Natural killer cell treated with Interleukin-12 subunit alpha and Interleukin-12 subunit beta and Interleukin-15 and Interleukin-18, amount 100 ng/mL, for 72 hours (primary cell): ENCODE results near the gene HBB. TPM values are rescaled to one million over a fixed set of nuclear protein-coding genes. Genes with fewer than 3 reads are reported as not detected.
"Not testable (repeated sequence)": the region's sequence is repeated elsewhere in the genome, so short reads cannot be mapped to it uniquely, and the experiment has no call there.

Experiments
- ATAC-seq, 2 donors: fragments of 150-1000 bp; cut with Tn5 transposase in 1 of 2; sonication (Bioruptor Pico), chemical (Tn5 transposase) in 1 of 2; 2 replicates each; pipeline ENCODE4 v1.10.0; 2021
- DNase-seq: peaks from one replicate; pipeline ENCODE4 v3.0.0; 2022; ENCODE audit warnings: low spot score
- H3K27ac Mint-ChIP-seq, 2 donors: 1 replicate in 1 of 2; 2 replicates in 1 of 2; pipeline ENCODE4 v1.8.0; 2022; ENCODE audit warnings: mixed read lengths in 2 of 2, mild to moderate bottlenecking in 1 of 2, moderate library complexity in 1 of 2
- H3K27me3 Mint-ChIP-seq, 2 donors: 1 replicate in 1 of 2; 2 replicates in 1 of 2; pipeline ENCODE4 v1.8.0; 2022; ENCODE audit warnings: mixed read lengths in 2 of 2
- H3K36me3 Mint-ChIP-seq: one replicate; pipeline ENCODE4 v1.8.0; 2022; ENCODE audit warnings: mixed read lengths
- H3K4me1 Mint-ChIP-seq, 2 donors: 1 replicate in 1 of 2; 2 replicates in 1 of 2; pipeline ENCODE4 v1.8.0; 2022; ENCODE audit warnings: low read depth in 2 of 2, mixed read lengths in 2 of 2, mild to moderate bottlenecking in 1 of 2
- H3K4me3 Mint-ChIP-seq: one replicate; pipeline ENCODE4 v1.8.0; 2022; ENCODE audit warnings: mixed read lengths
- H3K9me3 Mint-ChIP-seq: 2 replicates; pipeline ENCODE4 v1.8.0; 2022; ENCODE audit warnings: mixed read lengths
- total RNA-seq, 2 donors: library from RNA; stranded (reverse); gene quantifications; one replicate each; pipeline ENCODE4 v1.2.3, GENCODE V29; 2022

The HBB gene
- total RNA-seq, 2 donors from 2014 or later, result not detected

- no peak for ATAC-seq
- Mint-ChIP-seq H3K27me3 (no peaks in the 10 kb centered on the region), H3K36me3 (no peaks in the 10 kb centered on the region), H3K27ac (no peak overlapping the region), H3K4me3 (no peak overlapping the region), H3K4me1 (no peaks in the 10 kb centered on the region), H3K9me3 (no peaks in the 10 kb centered on the region)
- no peak for DNase-seq
Observed at GRCh38 chr11:5252919-5253265, 26.0 kb upstream of the HBB start.

GRCh38 chr11:5252192-5252918, 25.5 kb upstream of the HBB start:
- no peaks in the 10 kb centered on the region for H3K9me3 Mint-ChIP-seq

GRCh38 chr11:5251746-5252145, 24.9 kb upstream of the HBB start:
- Mint-ChIP-seq H3K27me3 (peaks cover 0 to 7% of the 10 kb centered on the region in 2 donors), H3K4me3 (no peak overlapping the region), H3K4me1 (no peaks in the 10 kb centered on the region), H3K27ac (no peak overlapping the region), H3K9me3 (no peaks in the 10 kb centered on the region), H3K36me3 (no peaks in the 10 kb centered on the region)
- ATAC-seq (no peak), DNase-seq (no peak)

More at GRCh38 chr11:5252192-5252918, 25.5 kb upstream of the HBB start:
- DNase-seq (no peak), ATAC-seq (no peak)
- Mint-ChIP-seq H3K27me3 (peaks cover 0 to 5% of the 10 kb centered on the region in 2 donors), H3K27ac (no peak overlapping the region), H3K36me3 (no peaks in the 10 kb centered on the region), H3K4me1 (no peaks in the 10 kb centered on the region), H3K4me3 (no peak overlapping the region)

GRCh38 chr11:5250543-5251204, 23.8 kb upstream of the HBB start:
- no peak for ATAC-seq
- no peaks in the 10 kb centered on the region for H3K36me3 Mint-ChIP-seq
- H3K4me1 Mint-ChIP-seq, result no peaks in the 10 kb centered on the region
- H3K4me3 Mint-ChIP-seq, result no peak overlapping the region
- H3K27me3 Mint-ChIP-seq, result peaks cover 0 to 7% of the 10 kb centered on the region in 2 donors
- DNase-seq, result no peak
- no peak overlapping the region for H3K27ac Mint-ChIP-seq
- no peaks in the 10 kb centered on the region for H3K9me3 Mint-ChIP-seq

GRCh38 chr11:5249807-5250396, 23.0 kb upstream of the HBB start, which contains the start of gene HBG1:
HBG1 (minus strand) TSS chr11:5249857; CDS start chr11:5249804, 53 bp downstream.
- not testable (repeated sequence) for H3K4me1 Mint-ChIP-seq, H3K9me3 Mint-ChIP-seq, H3K27ac Mint-ChIP-seq, H3K36me3 Mint-ChIP-seq, ATAC-seq, DNase-seq, H3K27me3 Mint-ChIP-seq, H3K4me3 Mint-ChIP-seq

- not testable (repeated sequence) for DNase-seq, H3K4me3 Mint-ChIP-seq, H3K9me3 Mint-ChIP-seq
Observed at GRCh38 chr11:5248498-5248897, 21.6 kb upstream of the HBB start.

GRCh38 chr11:5247472-5248192, 20.8 kb upstream of the HBB start:
- no peaks in the 10 kb centered on the region for H3K9me3 Mint-ChIP-seq
- no peak overlapping the region for H3K4me3 Mint-ChIP-seq
- ATAC-seq, result no peak
- H3K27me3 Mint-ChIP-seq, result peaks cover 0 to 7% of the 10 kb centered on the region in 2 donors
- no peaks in the 10 kb centered on the region for H3K4me1 Mint-ChIP-seq
- no peak for DNase-seq
- H3K36me3 Mint-ChIP-seq, result no peaks in the 10 kb centered on the region
- no peak overlapping the region for H3K27ac Mint-ChIP-seq

More at GRCh38 chr11:5248498-5248897, 21.6 kb upstream of the HBB start:
- not testable (repeated sequence) for H3K27me3 Mint-ChIP-seq, H3K4me1 Mint-ChIP-seq, H3K27ac Mint-ChIP-seq, H3K36me3 Mint-ChIP-seq, ATAC-seq

- Mint-ChIP-seq H3K27ac (no peak overlapping the region), H3K27me3 (peaks cover 0 to 12% of the 10 kb centered on the region in 2 donors), H3K4me3 (no peak overlapping the region), H3K4me1 (no peaks in the 10 kb centered on the region), H3K9me3 (no peaks in the 10 kb centered on the region), H3K36me3 (no peaks in the 10 kb centered on the region)
- DNase-seq, result no peak
- ATAC-seq, result no peak
Observed at GRCh38 chr11:5246772-5247471, 20.1 kb upstream of the HBB start.

GRCh38 chr11:5245155-5245554, 18.3 kb upstream of the HBB start:
- Mint-ChIP-seq H3K4me3 (no peak overlapping the region), H3K36me3 (no peaks in the 10 kb centered on the region), H3K27me3 (peaks cover 0 to 18% of the 10 kb centered on the region in 2 donors), H3K9me3 (no peaks in the 10 kb centered on the region), H3K27ac (no peak overlapping the region), H3K4me1 (no peaks in the 10 kb centered on the region)
- ATAC-seq (no peak), DNase-seq (no peak)

GRCh38 chr11:5243816-5244180, 16.9 kb upstream of the HBB start:
- Mint-ChIP-seq H3K4me3 (no peak overlapping the region), H3K36me3 (no peaks in the 10 kb centered on the region), H3K4me1 (no peaks in the 10 kb centered on the region), H3K9me3 (no peaks in the 10 kb centered on the region), H3K27me3 (peaks cover 0 to 23% of the 10 kb centered on the region in 2 donors), H3K27ac (no peak overlapping the region)
- no peak for ATAC-seq
- DNase-seq, result no peak

- Mint-ChIP-seq H3K9me3 (no peaks in the 10 kb centered on the region), H3K4me3 (no peak overlapping the region), H3K36me3 (no peaks in the 10 kb centered on the region), H3K4me1 (no peaks in the 10 kb centered on the region), H3K27ac (no peak overlapping the region), H3K27me3 (peaks cover 0 to 27% of the 10 kb centered on the region in 2 donors)
- ATAC-seq (no peak), DNase-seq (no peak)
Observed at GRCh38 chr11:5242933-5243815, 16.3 kb upstream of the HBB start.

GRCh38 chr11:5242208-5242607, 15.3 kb upstream of the HBB start:
- Mint-ChIP-seq H3K9me3 (no peaks in the 10 kb centered on the region), H3K4me3 (no peak overlapping the region), H3K36me3 (no peaks in the 10 kb centered on the region), H3K27me3 (peaks cover 3 to 27% of the 10 kb centered on the region in 2 donors), H3K27ac (no peak overlapping the region), H3K4me1 (no peaks in the 10 kb centered on the region)
- DNase-seq, result no peak
- ATAC-seq, result no peak

- H3K27me3 Mint-ChIP-seq, result peaks cover 3 to 26% of the 10 kb centered on the region in 2 donors
- no peaks in the 10 kb centered on the region for H3K4me1 Mint-ChIP-seq
- ATAC-seq (no peak), DNase-seq (no peak)
- no peak overlapping the region for H3K27ac Mint-ChIP-seq
- H3K4me3 Mint-ChIP-seq, result no peak overlapping the region
- H3K9me3 Mint-ChIP-seq, result no peaks in the 10 kb centered on the region
- H3K36me3 Mint-ChIP-seq, result no peaks in the 10 kb centered on the region
Observed at GRCh38 chr11:5241458-5241857, 14.6 kb upstream of the HBB start.
